Measurements from ENCODE around the gene SUPT3H.
A peak's percentile ranks its signal among the peaks of the same experiment; 100 is the strongest.

SUPT3H gene

GRCh38 chr6:44820759-44821158 is 557.0 kb downstream of the SUPT3H start:
- DNase-seq, result no peak

- no peak for DNase-seq
Measured at GRCh38 chr6:44820321-44820720, 557.4 kb downstream of the SUPT3H start.

GRCh38 chr6:44811456-44811855 is 566.3 kb downstream of the SUPT3H start:
- DNase-seq, result no peak

- DNase-seq, result no peak
Measured at GRCh38 chr6:44809258-44809657, 568.5 kb downstream of the SUPT3H start.

GRCh38 chr6:44808148-44808547 is 569.6 kb downstream of the SUPT3H start:
- DNase-seq, result no peak

GRCh38 chr6:44806656-44807055 is 571.1 kb downstream of the SUPT3H start:
- no peak for DNase-seq

GRCh38 chr6:44805238-44805846 is 572.4 kb downstream of the SUPT3H start:
- peak; percentile 44 for DNase-seq

GRCh38 chr6:44804546-44805159 is 573.1 kb downstream of the SUPT3H start:
- no peak for DNase-seq

- DNase-seq, result no peak
Measured at GRCh38 chr6:44804016-44804415, 573.7 kb downstream of the SUPT3H start.

GRCh38 chr6:44800784-44801592 is 576.7 kb downstream of the SUPT3H start:
- no peak for DNase-seq

- peak; percentile 82 for DNase-seq
Measured at GRCh38 chr6:44800171-44800783, 577.5 kb downstream of the SUPT3H start.

GRCh38 chr6:44797746-44798145 is 580.0 kb downstream of the SUPT3H start:
- no peak for DNase-seq

- DNase-seq, result no peak
Measured at GRCh38 chr6:44795326-44795725, 582.4 kb downstream of the SUPT3H start.

- DNase-seq, result peak; percentile 69
Measured at GRCh38 chr6:44789806-44790205, 587.9 kb downstream of the SUPT3H start.

- DNase-seq, result no peak
Measured at GRCh38 chr6:44789061-44789460, 588.7 kb downstream of the SUPT3H start.

GRCh38 chr6:44788387-44788981 is 589.2 kb downstream of the SUPT3H start:
- no peak for DNase-seq

- DNase-seq, result no peak
Measured at GRCh38 chr6:44787254-44787834, 590.4 kb downstream of the SUPT3H start.

- DNase-seq, result no peak
Measured at GRCh38 chr6:44785130-44785529, 592.6 kb downstream of the SUPT3H start.

- no peak for DNase-seq
Measured at GRCh38 chr6:44784195-44784594, 593.5 kb downstream of the SUPT3H start.

- no peak for DNase-seq
Measured at GRCh38 chr6:44782892-44783291, 594.8 kb downstream of the SUPT3H start.

- DNase-seq, result no peak
Measured at GRCh38 chr6:44781912-44782597, 595.7 kb downstream of the SUPT3H start.

GRCh38 chr6:44780161-44780560 is 597.6 kb downstream of the SUPT3H start:
- DNase-seq, result no peak

Measured in right hindlimb (tissue), 1 donor.